Stomach (tissue), 19 donors: ENCODE results near the gene C1orf53. TPM values are rescaled to one million over a fixed set of nuclear protein-coding genes. Genes with fewer than 3 reads are reported as not detected.
A peak's percentile ranks its signal among the peaks of the same experiment; 100 is the strongest.
"Not testable (repeated sequence)": the region's sequence is repeated elsewhere in the genome, so short reads cannot be mapped to it uniquely, and the experiment has no call there.

Source experiments
- DNase-seq, 2 donors: peaks; one replicate each; pipeline versions ENCODE4 v3.0.0 to v3.0.0-alpha.2; 2013 to 2019
- H3K27ac ChIP-seq, 5 donors: fragments of 200-600 bp in 4 of 5; sonication (generic) in 4 of 5; one replicate each; pipeline ENCODE4 v1.5.1; 2013 to 2019; ENCODE audit warnings: mild to moderate bottlenecking in 1 of 5, moderate library complexity in 1 of 5
- H3K27me3 ChIP-seq, 3 donors: fragments of 200-600 bp; sonication (generic); one replicate each; pipeline ENCODE4 v1.5.1; 2017 to 2019; ENCODE audit warnings: mixed run types in 1 of 3
- H3K36me3 ChIP-seq, 4 donors: fragments of 200-600 bp; sonication (generic); 1 replicate in 3 of 4; 2 replicates in 1 of 4; pipeline ENCODE4 v1.5.1; 2016 to 2019
- H3K4me1 ChIP-seq, 4 donors: fragments of 200-600 bp; sonication (generic); one replicate each; pipeline ENCODE4 v1.5.1; 2016 to 2019
- H3K4me3 ChIP-seq, 4 donors: fragments of 200-600 bp; sonication (generic) in 3 of 4; one replicate each; pipeline ENCODE4 v1.5.1; 2016 to 2019; ENCODE audit warnings: mild to moderate bottlenecking in 1 of 4
- H3K9me3 ChIP-seq, 4 donors: fragments of 200-600 bp; sonication (generic); one replicate each; pipeline ENCODE4 v1.5.1; 2016 to 2019
- EP300 ChIP-seq: sonication (generic); formaldehyde crosslinking; IDR thresholded peaks from one replicate; pipeline ENCODE4 v1.6.1; 2017; ENCODE audit warnings: antibody characterized with exemption
- POLR2A ChIP-seq, 4 donors: fragments of 450-650 bp; IDR thresholded peaks; one replicate each; pipeline ENCODE4 v1.6.1; 2016; ENCODE audit warnings: antibody characterized with exemption in 4 of 4, control low read depth in 2 of 4, mild to moderate bottlenecking in 1 of 4, moderate library complexity in 1 of 4
- POLR2AphosphoS5 ChIP-seq, 3 donors: sonication (generic); formaldehyde crosslinking; IDR thresholded peaks; one replicate each; pipeline ENCODE4 v1.6.1; 2016; ENCODE audit warnings: antibody characterized with exemption in 3 of 3
- WGBS, 5 donors: extraction: QIAGEN DNeasy Blood & Tissue Kit in 3 of 5; methylation state at CpG; one replicate each; pipeline versions ENCODE4 v1.1.5 to v1.1.7; 2013 to 2018; 5-methylcytosine and 5-hydroxymethylcytosine counted together
- intact Hi-C: fragments of 100-400 bp; cut with DNase I; formaldehyde crosslinking; loops from one replicate; pipeline ENCODE4 v1.15.1; 2023; ENCODE audit warnings: low total_unique reads
- long read RNA-seq, 10 donors: transcript quantifications; one replicate each; lab custom pipeline, GENCODE V29; 2026
- polyA plus RNA-seq, 3 donors: library from polyadenylated mRNA; stranded (reverse); fragments of 200-250 nt; gene quantifications; one replicate each; pipeline ENCODE4 v1.2.3, GENCODE V29; 2013
- total RNA-seq, 5 donors: library from RNA; depleted of rRNA; stranded (reverse); fragments of >200 nt; gene quantifications; one replicate each; pipeline versions ENCODE4 v1.1.0 to v1.2.3, GENCODE V29; 2014 to 2016
- TF ChIP-seq, protein P1 (sequence below), 7 experiments: fragments of 450-650 bp in 4 of 7; fragments of 200-600 bp in 3 of 7; sonication (generic) in 3 of 7; IDR thresholded peaks; one replicate each; pipeline ENCODE4 v1.5.1; 2016 to 2019; ENCODE audit warnings: antibody characterized with exemption in 7 of 7, control low read depth in 2 of 7, mild to moderate bottlenecking in 1 of 7
- donor health status: healthy with polysubstance abuse.
- donor health status: Bipolar disorder and iron deficiency.
- donor health status: healthy.

The C1orf53 gene
- not detected for total RNA-seq
- polyA plus RNA-seq, result 10 to 100 TPM in 1 of 3 donors, 1 to 10 TPM in 1, not detected in 1; 3.9 to 11.7 TPM
- long read RNA-seq, donor 1, partial matches to known transcripts, result 0 of 1 reads
- long read RNA-seq, donor 1, other reads (novel, unspliced or antisense), result 0 of 1 reads
- long read RNA-seq, donor 2, result 0 reads
- long read RNA-seq, donor 3, partial matches to known transcripts, result 0 of 4 reads
- long read RNA-seq, donor 3, other reads (novel, unspliced or antisense), result 0 of 4 reads
- long read RNA-seq, donor 4, partial matches to known transcripts, result 0 of 1 reads
- long read RNA-seq, donor 4, other reads (novel, unspliced or antisense), result 0 of 1 reads
- long read RNA-seq, donor 5, partial matches to known transcripts, result 0 of 2 reads
- long read RNA-seq, donor 5, other reads (novel, unspliced or antisense), result 0 of 2 reads
- long read RNA-seq, donor 6, result 0 reads
- long read RNA-seq, donor 7, transcript C1orf53-201 (3 exons, 588 nt), result major isoform, 5 of 5 reads
- long read RNA-seq, donor 7, partial matches to known transcripts, result 0 of 5 reads
- long read RNA-seq, donor 7, other reads (novel, unspliced or antisense), result 0 of 5 reads
- long read RNA-seq, donor 8, transcript C1orf53-201 (3 exons, 588 nt), result major isoform, 6 of 6 reads
- long read RNA-seq, donor 8, partial matches to known transcripts, result 0 of 6 reads
- long read RNA-seq, donor 8, other reads (novel, unspliced or antisense), result 0 of 6 reads
- long read RNA-seq, donor 9, partial matches to known transcripts, result 0 of 1 reads
- long read RNA-seq, donor 9, other reads (novel, unspliced or antisense), result 0 of 1 reads
- long read RNA-seq, donor 10, partial matches to known transcripts, result 0 of 1 reads
- long read RNA-seq, donor 10, other reads (novel, unspliced or antisense), result 0 of 1 reads

DNA sequence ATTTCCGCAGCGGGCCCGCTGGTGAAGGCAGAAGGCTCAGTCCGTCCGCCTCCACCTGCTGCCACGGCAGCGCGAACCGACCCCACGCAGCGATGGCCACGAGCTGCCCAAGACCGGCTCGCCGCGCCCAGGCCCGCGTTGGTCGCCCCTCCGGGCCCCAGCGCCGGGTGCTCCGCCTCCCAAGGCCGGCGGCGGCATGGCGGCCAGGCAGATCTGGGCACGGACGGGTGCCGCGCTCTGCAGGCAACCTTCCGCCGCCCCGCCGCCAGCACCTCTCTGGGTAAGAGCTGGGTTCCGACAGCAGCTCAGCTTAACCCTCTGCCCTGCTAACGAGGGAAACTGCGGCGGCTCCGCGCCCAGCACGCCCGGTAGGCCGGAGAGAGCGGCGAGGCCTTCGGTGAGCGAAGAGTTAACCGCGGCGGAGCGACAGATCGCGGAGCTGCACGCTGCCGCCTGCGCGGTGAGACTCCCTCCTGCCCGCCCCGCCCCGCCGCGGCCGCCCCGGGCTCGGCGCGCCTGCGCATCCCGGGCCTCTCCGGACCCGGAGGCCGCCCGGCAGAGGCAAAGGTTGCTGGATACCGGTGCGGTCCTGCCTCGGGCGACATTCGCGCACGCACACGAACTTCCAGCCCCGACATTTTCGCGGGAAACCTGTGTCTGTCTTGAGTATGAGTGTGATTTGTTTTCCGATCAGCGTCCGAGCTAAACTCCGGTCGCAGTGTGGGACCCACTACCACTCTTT is at the start of gene C1orf53:
Gene C1orf53, plus strand, starts transcription at position 177 of the 742 bp plus-strand sequence. Its CDS starts 20 bp downstream, at position 197.
- TF ChIP-seq POLR2AphosphoS5 (IDR thresholded peaks at IDR 0.05) (peak in 2 of 3 donors; percentile 15 to 38), EP300 (no peak)
- TF ChIP-seq, protein P1, sequence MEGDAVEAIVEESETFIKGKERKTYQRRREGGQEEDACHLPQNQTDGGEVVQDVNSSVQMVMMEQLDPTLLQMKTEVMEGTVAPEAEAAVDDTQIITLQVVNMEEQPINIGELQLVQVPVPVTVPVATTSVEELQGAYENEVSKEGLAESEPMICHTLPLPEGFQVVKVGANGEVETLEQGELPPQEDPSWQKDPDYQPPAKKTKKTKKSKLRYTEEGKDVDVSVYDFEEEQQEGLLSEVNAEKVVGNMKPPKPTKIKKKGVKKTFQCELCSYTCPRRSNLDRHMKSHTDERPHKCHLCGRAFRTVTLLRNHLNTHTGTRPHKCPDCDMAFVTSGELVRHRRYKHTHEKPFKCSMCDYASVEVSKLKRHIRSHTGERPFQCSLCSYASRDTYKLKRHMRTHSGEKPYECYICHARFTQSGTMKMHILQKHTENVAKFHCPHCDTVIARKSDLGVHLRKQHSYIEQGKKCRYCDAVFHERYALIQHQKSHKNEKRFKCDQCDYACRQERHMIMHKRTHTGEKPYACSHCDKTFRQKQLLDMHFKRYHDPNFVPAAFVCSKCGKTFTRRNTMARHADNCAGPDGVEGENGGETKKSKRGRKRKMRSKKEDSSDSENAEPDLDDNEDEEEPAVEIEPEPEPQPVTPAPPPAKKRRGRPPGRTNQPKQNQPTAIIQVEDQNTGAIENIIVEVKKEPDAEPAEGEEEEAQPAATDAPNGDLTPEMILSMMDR (IDR thresholded peaks at IDR 0.05), result no peak
- peak; percentile 89 to 96 for DNase-seq
- Histone ChIP-seq H3K36me3 (no peaks in the 10 kb centered on the region), H3K27me3 (peaks cover 4 to 45% (median 26%) of the 10 kb centered on the region in 3 donors), H3K4me3 (peak within 1 kb of the TSS; percentile 63 to 79 (median 68)), H3K27ac (peak within 1 kb of the TSS; percentile 82 to 95 (median 90)), H3K9me3 (no peaks in the 10 kb centered on the region), H3K4me1 (peaks cover 4 to 14% (median 9%) of the 10 kb centered on the region in 4 donors)
- intact Hi-C loops, result no loop called here
- WGBS, 5 donors, result 0 to 1% (median 0%) methylated on average over 27 to 90 of the region's 90 CpGs

DNA sequence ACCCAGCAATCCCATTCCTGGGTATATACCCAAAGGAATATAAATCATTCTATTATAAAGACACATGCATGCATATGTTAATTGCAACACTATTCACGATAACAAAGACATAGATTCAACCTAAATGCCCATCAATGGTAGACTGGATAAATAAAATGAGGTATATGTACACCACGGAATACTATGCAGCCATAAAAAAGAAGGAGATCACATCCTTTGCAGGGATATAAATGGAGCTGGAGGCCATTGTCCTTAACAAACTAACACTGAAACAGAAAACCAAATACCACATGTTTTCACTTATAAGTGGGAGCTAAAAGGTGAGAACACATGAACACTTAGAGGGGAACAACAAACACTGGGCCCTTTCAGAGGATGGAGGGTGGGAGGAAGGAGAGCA is 46.7 kb upstream of the C1orf53 start:
- 76 to 84% (median 79%) methylated on average over 2 of the region's 2 CpGs for WGBS, 5 donors
- not testable (repeated sequence) for H3K4me3 ChIP-seq

DNA sequence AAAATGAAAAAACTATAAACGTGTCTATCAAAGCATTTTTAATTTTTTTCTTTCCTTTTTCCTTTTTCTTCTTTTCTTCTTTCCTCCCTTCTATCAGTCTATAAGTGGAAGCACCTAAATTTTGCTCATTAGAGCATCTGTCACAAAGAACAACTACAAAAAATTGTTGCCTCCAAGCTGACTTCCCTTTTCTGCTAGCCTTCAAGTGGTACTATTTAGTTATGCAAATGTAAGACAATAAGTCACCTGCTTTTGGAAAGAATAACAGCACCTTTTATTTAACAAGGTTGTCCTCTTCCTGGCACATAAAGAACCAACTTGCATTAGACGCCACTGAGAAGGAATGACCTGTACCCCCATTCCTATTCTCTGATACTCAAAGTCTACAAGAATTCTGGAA is 45.0 kb upstream of the C1orf53 start:
- H3K36me3 ChIP-seq, result no peaks in the 10 kb centered on the region
- no peak for DNase-seq
- H3K27ac ChIP-seq, result no peak overlapping the region
- intact Hi-C loops, result no loop called here
- H3K4me3 ChIP-seq, result no peak overlapping the region
- 66 to 81% (median 79%) methylated on average over 2 of the region's 2 CpGs for WGBS, 5 donors
- no peaks in the 10 kb centered on the region for H3K4me1 ChIP-seq
- no peak for TF ChIP-seq POLR2A (IDR thresholded peaks at IDR 0.05)
- TF ChIP-seq POLR2AphosphoS5 (IDR thresholded peaks at IDR 0.05), result no peak
- TF ChIP-seq, protein P1 (IDR thresholded peaks at IDR 0.05), result no peak
- TF ChIP-seq EP300, result no peak
- no peaks in the 10 kb centered on the region for H3K27me3 ChIP-seq
- H3K9me3 ChIP-seq, result no peaks in the 10 kb centered on the region

More for the DNA sequence above, 46.7 kb upstream of the C1orf53 start:
- H3K4me1 ChIP-seq, H3K36me3 ChIP-seq, intact Hi-C loops, H3K9me3 ChIP-seq, DNase-seq, H3K27me3 ChIP-seq, H3K27ac ChIP-seq: not testable (repeated sequence)

DNA sequence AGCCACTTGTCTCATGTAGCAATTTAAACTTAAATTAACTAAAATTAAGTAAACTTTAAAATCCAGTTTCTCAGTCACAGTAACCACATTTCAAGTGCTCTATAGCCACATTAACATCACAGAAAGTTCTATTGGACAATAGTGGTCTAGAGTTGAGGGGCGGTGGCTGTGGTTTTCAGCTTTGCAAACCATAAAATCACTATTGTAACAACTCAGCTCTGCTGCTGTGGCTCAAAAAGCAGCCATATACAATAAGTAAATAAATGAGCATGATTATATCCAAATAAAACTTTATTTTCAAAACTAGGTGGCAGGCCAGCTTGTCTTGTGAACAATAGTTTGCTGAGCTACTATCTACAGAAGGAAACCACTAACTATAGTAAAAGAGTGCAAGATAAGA is 43.4 kb upstream of the C1orf53 start:
- Histone ChIP-seq H3K27ac (no peak overlapping the region), H3K4me3 (no peak overlapping the region), H3K27me3 (no peaks in the 10 kb centered on the region), H3K4me1 (no peaks in the 10 kb centered on the region), H3K9me3 (no peaks in the 10 kb centered on the region), H3K36me3 (no peaks in the 10 kb centered on the region)
- intact Hi-C loops, result no loop called here
- TF ChIP-seq POLR2A (IDR thresholded peaks at IDR 0.05), result no peak
- DNase-seq, result no peak
- 71 to 85% (median 80%) methylated on average over 1 of the region's 1 CpG for WGBS, 5 donors

DNA sequence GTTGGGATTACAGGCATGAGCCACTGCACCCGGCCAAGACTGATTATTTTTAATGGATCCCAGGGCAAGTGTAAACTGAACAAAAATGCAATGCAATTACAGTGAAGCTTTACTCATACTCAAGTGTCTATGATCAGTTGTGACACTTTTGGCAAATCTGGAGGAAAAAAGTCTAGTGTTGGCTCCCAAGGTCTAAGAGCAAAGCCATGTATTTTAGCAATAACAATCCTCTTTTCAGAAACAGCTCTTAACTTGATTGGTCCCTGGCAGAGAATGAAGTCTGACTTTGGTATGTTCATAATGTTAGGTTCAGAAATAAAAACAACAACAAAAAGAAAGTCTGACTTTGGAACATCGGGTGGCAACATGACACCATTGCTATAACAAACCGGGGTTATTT is 40.2 kb upstream of the C1orf53 start:
- no peak overlapping the region for H3K4me3 ChIP-seq
- WGBS, 5 donors, result 78 to 89% (median 82%) methylated on average over 3 of the region's 3 CpGs
- DNase-seq, result no peak

More for the DNA sequence above, 40.2 kb upstream of the C1orf53 start:
- TF ChIP-seq POLR2A (IDR thresholded peaks at IDR 0.05), result no peak
- TF ChIP-seq POLR2AphosphoS5 (IDR thresholded peaks at IDR 0.05), result no peak
- TF ChIP-seq EP300, result no peak
- TF ChIP-seq, protein P1 (IDR thresholded peaks at IDR 0.05), result no peak
- H3K36me3 ChIP-seq, result no peaks in the 10 kb centered on the region
- H3K9me3 ChIP-seq, result no peaks in the 10 kb centered on the region
- intact Hi-C loops, result no loop called here
- H3K4me1 ChIP-seq, result no peaks in the 10 kb centered on the region
- H3K27me3 ChIP-seq, result no peaks in the 10 kb centered on the region
- no peak overlapping the region for H3K27ac ChIP-seq
